PC-9 (cell line): ENCODE data around the gene PEG3. TPM values are rescaled to one million over a fixed set of nuclear protein-coding genes. Genes with fewer than 3 reads are reported as not detected.

Source experiments
- BruUV-seq: library from RNA; stranded (reverse); fragments of 400-500 nt; replicated peaks from 2 replicates; lab custom pipeline; 2021; lab: Mats Ljungman, UMichigan
- CTCF ChIA-PET: fragments of 300-600 bp; sonication (Branson Sonifier 250); formaldehyde crosslinking; loops from one replicate; lab custom pipeline; 2022; ENCODE audit warnings: antibody characterized with exemption; lab: Charles Lee
- POLR2A ChIA-PET: fragments of 300-600 bp; sonication (Branson Sonifier 250); formaldehyde crosslinking; loops from one replicate; lab custom pipeline; 2022; ENCODE audit warnings: antibody characterized with exemption; ENCODE audit not compliant: unreplicated experiment; lab: Charles Lee
- DNase-seq, 2 experiments: peaks; one replicate each; pipeline versions ENCODE4 v3.0.0 to v3.0.0-alpha.2; 2015 to 2022; ENCODE audit warnings: mixed read lengths in 1 of 2
- H2AFZ ChIP-seq: fragments of 200-600 bp; sonication (generic); 2 replicates; pipeline ENCODE4 v1.8.1; 2017; ENCODE audit warnings: antibody characterized with exemption
- H3F3A ChIP-seq: fragments of 200-600 bp; sonication (generic); 2 replicates; pipeline ENCODE4 v1.8.1; 2017; ENCODE audit warnings: antibody characterized with exemption, mild to moderate bottlenecking, low read depth; ENCODE audit not compliant: insufficient read depth
- H3K27ac ChIP-seq: fragments of 200-600 bp; sonication (generic); 2 replicates; pipeline ENCODE4 v1.6.1; 2016; ENCODE audit warnings: mixed run types
- H3K27me3 ChIP-seq: fragments of 200-600 bp; sonication (generic); 2 replicates; pipeline ENCODE4 v1.6.1; 2016; ENCODE audit warnings: low read depth, mixed run types; ENCODE audit not compliant: insufficient read depth
- H3K36me3 ChIP-seq: fragments of 200-600 bp; sonication (generic); 2 replicates; pipeline ENCODE4 v1.6.1; 2016; ENCODE audit warnings: low read depth, mixed run types
- H3K4me1 ChIP-seq: fragments of 200-600 bp; sonication (generic); replicated peaks from 2 replicates; pipeline ENCODE4 v1.6.1; 2016; ENCODE audit warnings: mixed run types; ENCODE audit not compliant: insufficient read depth
- H3K4me2 ChIP-seq: fragments of 200-600 bp; sonication (generic); 2 replicates; pipeline ENCODE4 v1.6.1; 2017; ENCODE audit warnings: mixed run types
- H3K4me3 ChIP-seq: fragments of 200-600 bp; sonication (generic); 2 replicates; pipeline ENCODE4 v1.6.1; 2016; ENCODE audit warnings: mixed run types
- H3K79me2 ChIP-seq: fragments of 200-600 bp; sonication (generic); 2 replicates; pipeline ENCODE4 v1.6.1; 2017; ENCODE audit warnings: low read depth, mixed run types
- H3K9me2 ChIP-seq: fragments of 200-600 bp; sonication (generic); 2 replicates; pipeline ENCODE4 v1.8.1; 2017; ENCODE audit warnings: mild to moderate bottlenecking; ENCODE audit not compliant: insufficient read depth
- H3K9me3 ChIP-seq: fragments of 200-600 bp; sonication (generic); 2 replicates; pipeline ENCODE4 v1.8.1; 2016; ENCODE audit warnings: low read depth; ENCODE audit not compliant: insufficient read depth
- H4K20me1 ChIP-seq: fragments of 200-600 bp; sonication (generic); 2 replicates; pipeline ENCODE4 v1.8.1; 2017; ENCODE audit not compliant: insufficient read depth
- EZH2 ChIP-seq: fragments of 200-600 bp; sonication (generic); IDR thresholded peaks from 2 replicates; pipeline ENCODE4 v1.8.0; 2017; ENCODE audit warnings: antibody characterized with exemption, low read depth
- intact Hi-C: fragments of 100-400 bp; cut with micrococcal nuclease; formaldehyde crosslinking; loops from one replicate; pipeline ENCODE4 v1.10.0; 2022; ENCODE audit not compliant: unreplicated experiment
- total RNA-seq: library from RNA; stranded (reverse); gene quantifications from 2 replicates; pipeline ENCODE4 v1.2.3, GENCODE V29; 2021
- TF ChIP-seq, protein P1 (sequence below): fragments of 200-600 bp; sonication (generic); conservative IDR thresholded peaks from 2 replicates; pipeline ENCODE4 v1.6.1; 2017; ENCODE audit warnings: mixed run types, antibody characterized with exemption, mild to moderate bottlenecking, moderate library complexity

PEG3 gene
- total RNA-seq, 1 experiment from 2014 or later: not detected

DNA sequence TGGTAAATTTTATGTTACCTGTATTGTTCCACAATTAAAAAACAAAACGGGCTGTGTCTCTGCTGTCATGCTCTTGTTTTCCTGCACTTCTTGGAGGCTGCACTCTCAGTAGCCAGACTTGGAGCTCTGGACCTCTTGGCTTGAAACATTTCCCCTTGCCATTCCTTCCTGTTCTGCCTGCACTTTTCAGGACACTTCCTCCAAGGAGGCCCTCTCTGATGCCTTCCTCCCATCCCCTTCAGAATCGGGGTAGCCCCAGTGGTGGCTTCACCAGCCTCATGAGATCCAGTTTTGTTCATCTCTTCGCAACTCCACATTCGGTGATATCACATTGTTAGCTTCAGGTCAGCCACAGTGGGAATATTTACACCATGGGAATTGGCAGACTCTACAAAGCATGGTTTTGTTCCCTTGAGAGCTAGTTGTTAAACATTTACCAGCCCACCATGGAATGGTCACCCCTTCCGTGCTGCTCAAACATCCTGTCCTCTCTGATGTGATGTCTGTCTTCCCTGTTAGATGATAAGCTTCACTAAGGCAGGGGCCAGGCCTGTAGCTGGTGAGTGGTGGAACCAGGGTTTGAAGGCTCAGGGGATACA, 40.2 kb upstream of the PEG3 start:
- DNase-seq: no peak
- TF ChIP-seq, protein P1, sequence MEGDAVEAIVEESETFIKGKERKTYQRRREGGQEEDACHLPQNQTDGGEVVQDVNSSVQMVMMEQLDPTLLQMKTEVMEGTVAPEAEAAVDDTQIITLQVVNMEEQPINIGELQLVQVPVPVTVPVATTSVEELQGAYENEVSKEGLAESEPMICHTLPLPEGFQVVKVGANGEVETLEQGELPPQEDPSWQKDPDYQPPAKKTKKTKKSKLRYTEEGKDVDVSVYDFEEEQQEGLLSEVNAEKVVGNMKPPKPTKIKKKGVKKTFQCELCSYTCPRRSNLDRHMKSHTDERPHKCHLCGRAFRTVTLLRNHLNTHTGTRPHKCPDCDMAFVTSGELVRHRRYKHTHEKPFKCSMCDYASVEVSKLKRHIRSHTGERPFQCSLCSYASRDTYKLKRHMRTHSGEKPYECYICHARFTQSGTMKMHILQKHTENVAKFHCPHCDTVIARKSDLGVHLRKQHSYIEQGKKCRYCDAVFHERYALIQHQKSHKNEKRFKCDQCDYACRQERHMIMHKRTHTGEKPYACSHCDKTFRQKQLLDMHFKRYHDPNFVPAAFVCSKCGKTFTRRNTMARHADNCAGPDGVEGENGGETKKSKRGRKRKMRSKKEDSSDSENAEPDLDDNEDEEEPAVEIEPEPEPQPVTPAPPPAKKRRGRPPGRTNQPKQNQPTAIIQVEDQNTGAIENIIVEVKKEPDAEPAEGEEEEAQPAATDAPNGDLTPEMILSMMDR: no peak
- no peak for TF ChIP-seq EZH2
- Histone ChIP-seq H3K27me3 (peaks cover 75% of the 10 kb centered on the region), H3K4me3 (no peak overlapping the region), H3K9me3 (no peaks in the 10 kb centered on the region), H3K79me2 (no peaks in the 10 kb centered on the region), H2AFZ (no peak overlapping the region), H3K9me2 (no peaks in the 10 kb centered on the region), H3K4me2 (no peak overlapping the region), H3K4me1 (no peaks in the 10 kb centered on the region), H3K36me3 (no peaks in the 10 kb centered on the region), H3K27ac (no peak overlapping the region), H3F3A (no peaks in the 10 kb centered on the region), H4K20me1 (no peaks in the 10 kb centered on the region)
- ChIA-PET CTCF (no interaction called here), POLR2A (no interaction called here)
- no TSS peak for BruUV-seq
- intact Hi-C loops: no loop called here

DNA sequence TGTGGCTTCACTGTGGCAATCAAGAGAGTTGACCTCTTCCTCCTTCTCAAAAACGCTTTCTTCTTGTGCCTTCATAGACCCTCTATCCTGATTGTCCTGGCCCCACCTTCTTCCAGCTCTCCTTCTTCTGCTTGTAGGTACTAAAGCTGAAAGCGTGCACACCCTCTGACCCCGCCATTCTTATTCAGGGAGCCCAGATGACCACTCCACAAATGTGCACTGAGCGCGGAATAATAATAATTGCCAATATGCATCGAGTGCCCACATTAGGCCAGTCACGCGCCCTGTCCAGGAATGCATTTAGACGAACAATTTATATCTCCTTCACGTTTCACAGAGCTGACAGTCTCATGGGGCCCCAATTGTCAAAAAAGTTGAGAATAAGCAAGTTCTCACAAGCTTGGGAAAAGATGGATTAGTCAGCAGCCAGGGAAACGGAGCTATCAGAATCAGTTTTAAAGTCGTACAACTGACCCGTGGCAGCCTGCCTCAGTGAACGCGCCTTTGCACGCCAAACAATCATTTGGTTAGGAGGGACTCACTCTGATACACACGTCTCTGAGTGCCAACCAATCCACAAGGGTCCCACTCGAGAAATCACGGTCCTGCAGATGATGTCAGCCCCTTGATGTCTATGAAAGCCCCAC, 36.7 kb upstream of the PEG3 start:
- Histone ChIP-seq H3K79me2 (no peaks in the 10 kb centered on the region), H3K4me3 (no peak overlapping the region), H2AFZ (no peak overlapping the region), H3K4me1 (no peaks in the 10 kb centered on the region), H3K4me2 (no peak overlapping the region), H3K27ac (no peak overlapping the region), H3F3A (no peaks in the 10 kb centered on the region), H3K9me3 (no peaks in the 10 kb centered on the region), H3K9me2 (no peaks in the 10 kb centered on the region), H3K36me3 (no peaks in the 10 kb centered on the region), H4K20me1 (no peaks in the 10 kb centered on the region), H3K27me3 (peaks cover 44% of the 10 kb centered on the region)
- intact Hi-C loops: no loop called here
- no TSS peak for BruUV-seq
- no peak for DNase-seq
- TF ChIP-seq, protein P1: no peak
- no peak for TF ChIP-seq EZH2
- ChIA-PET POLR2A (no interaction called here), CTCF (no interaction called here)

DNA sequence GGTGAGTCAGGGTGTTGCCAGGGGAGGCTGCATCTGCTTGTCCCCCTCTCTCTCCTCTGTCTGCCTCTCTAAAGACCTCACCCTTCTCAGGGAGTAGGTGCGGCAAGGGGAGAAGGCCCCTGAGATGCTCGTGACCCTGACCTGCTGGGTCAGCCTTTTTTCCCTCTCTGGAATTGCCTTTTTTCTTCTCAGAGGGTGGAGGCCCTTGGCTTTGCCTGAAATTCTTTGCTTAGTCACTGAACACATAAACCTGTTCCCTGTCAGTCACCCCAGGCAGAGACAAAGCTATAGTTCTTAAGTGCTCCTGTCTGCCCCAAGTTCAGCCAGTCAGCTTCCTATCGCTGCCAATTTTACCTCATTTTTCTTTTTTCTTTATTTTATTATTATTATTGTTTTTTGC, 35.2 kb upstream of the PEG3 start:
- Histone ChIP-seq H2AFZ (no peak overlapping the region), H3K27me3 (peaks cover 49% of the 10 kb centered on the region), H3K4me2 (no peak overlapping the region), H3K36me3 (no peaks in the 10 kb centered on the region), H3K27ac (no peak overlapping the region), H3K9me2 (no peaks in the 10 kb centered on the region), H3K79me2 (no peaks in the 10 kb centered on the region), H4K20me1 (no peaks in the 10 kb centered on the region), H3K4me1 (no peaks in the 10 kb centered on the region), H3K4me3 (no peak overlapping the region), H3F3A (no peaks in the 10 kb centered on the region), H3K9me3 (no peaks in the 10 kb centered on the region)
- TF ChIP-seq, protein P1: no peak
- TF ChIP-seq EZH2: no peak
- no peak for DNase-seq
- BruUV-seq: no TSS peak
- POLR2A ChIA-PET: no interaction called here
- CTCF ChIA-PET: no interaction called here
- intact Hi-C loops: no loop called here
